WERI-Rb-1 (cell line): Measurements from ENCODE around the gene CNKSR2.

Experiments
- DNase-seq: peaks from one replicate; pipeline ENCODE4 v3.0.0-alpha.2; 2020
- H3K27ac ChIP-seq: fragments of 250-450 bp; sonication (Bioruptor Pico); 2 replicates; pipeline ENCODE4 v1.5.1; 2020; ENCODE audit warnings: mild to moderate bottlenecking, moderate library complexity
- H3K27me3 ChIP-seq: fragments of 250-450 bp; sonication (Bioruptor Pico); 2 replicates; pipeline ENCODE4 v1.5.1; 2021; ENCODE audit warnings: mild to moderate bottlenecking, low read depth, moderate library complexity; ENCODE audit not compliant: insufficient read depth, severe bottlenecking
- H3K36me3 ChIP-seq: fragments of 250-450 bp; sonication (Bioruptor Pico); 2 replicates; pipeline ENCODE4 v1.5.1; 2020; ENCODE audit warnings: mild to moderate bottlenecking, moderate library complexity
- H3K4me3 ChIP-seq: 2 replicates; pipeline ENCODE4 v1.5.1; 2011; ENCODE audit warnings: low read depth, mild to moderate bottlenecking, control low read depth, low read length
- H3K9me3 ChIP-seq: fragments of 250-450 bp; sonication (Bioruptor Pico); 2 replicates; pipeline ENCODE4 v1.5.1; 2021; ENCODE audit warnings: mild to moderate bottlenecking, moderate library complexity; ENCODE audit not compliant: severe bottlenecking
- TF ChIP-seq, protein P1 (sequence below): IDR thresholded peaks from 2 replicates; pipeline ENCODE4 v1.5.1; 2011; ENCODE audit warnings: low read depth, mild to moderate bottlenecking, control low read depth, inconsistent platforms, low read length

The CNKSR2 gene

DNA sequence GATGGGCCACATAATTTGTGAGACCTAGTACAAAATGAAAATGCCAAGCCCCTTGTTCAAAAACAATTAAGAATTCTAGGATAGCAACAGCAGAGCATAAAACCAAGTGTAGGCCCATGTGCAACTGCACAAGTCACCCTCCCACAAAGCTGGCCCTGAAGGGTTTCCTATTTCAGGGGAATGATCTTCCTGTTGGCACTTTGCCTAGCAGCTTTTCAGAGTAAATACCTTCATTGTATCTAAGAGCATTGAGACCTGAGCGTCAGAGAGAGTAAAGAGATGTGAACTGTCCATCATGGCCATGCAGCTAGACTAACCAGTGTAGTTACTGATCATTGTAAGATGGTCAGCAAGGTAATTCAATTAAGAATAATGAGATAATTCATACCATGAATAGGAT is 113.6 kb downstream of the CNKSR2 start:
- H3K27me3 ChIP-seq, result no peaks in the 10 kb centered on the region
- TF ChIP-seq, protein P1, sequence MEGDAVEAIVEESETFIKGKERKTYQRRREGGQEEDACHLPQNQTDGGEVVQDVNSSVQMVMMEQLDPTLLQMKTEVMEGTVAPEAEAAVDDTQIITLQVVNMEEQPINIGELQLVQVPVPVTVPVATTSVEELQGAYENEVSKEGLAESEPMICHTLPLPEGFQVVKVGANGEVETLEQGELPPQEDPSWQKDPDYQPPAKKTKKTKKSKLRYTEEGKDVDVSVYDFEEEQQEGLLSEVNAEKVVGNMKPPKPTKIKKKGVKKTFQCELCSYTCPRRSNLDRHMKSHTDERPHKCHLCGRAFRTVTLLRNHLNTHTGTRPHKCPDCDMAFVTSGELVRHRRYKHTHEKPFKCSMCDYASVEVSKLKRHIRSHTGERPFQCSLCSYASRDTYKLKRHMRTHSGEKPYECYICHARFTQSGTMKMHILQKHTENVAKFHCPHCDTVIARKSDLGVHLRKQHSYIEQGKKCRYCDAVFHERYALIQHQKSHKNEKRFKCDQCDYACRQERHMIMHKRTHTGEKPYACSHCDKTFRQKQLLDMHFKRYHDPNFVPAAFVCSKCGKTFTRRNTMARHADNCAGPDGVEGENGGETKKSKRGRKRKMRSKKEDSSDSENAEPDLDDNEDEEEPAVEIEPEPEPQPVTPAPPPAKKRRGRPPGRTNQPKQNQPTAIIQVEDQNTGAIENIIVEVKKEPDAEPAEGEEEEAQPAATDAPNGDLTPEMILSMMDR, result no peak
- H3K9me3 ChIP-seq, result no peaks in the 10 kb centered on the region
- no peaks in the 10 kb centered on the region for H3K36me3 ChIP-seq
- DNase-seq, result no peak
- no peak overlapping the region for H3K4me3 ChIP-seq
- no peak overlapping the region for H3K27ac ChIP-seq

DNA sequence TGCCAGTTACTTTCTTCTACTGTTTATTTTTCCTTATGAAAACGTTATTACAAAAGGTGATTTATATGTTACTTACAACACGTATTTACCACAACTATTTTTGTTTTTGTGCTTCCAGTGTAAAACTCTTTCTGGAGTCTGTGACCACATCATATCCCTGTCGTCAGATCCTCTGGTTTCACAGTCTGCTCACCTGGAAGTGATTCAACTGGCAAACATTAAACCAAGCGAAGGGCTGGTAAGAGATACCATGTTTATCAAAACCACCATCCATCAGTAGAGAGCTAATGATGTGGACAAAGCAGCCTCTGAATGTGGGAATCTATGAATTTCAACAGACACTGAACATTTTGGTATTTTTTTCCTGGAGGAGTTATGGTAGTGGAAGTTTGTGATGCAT is 116.1 kb downstream of the CNKSR2 start:
- Histone ChIP-seq H3K9me3 (no peaks in the 10 kb centered on the region), H3K27ac (no peak overlapping the region)
- TF ChIP-seq, protein P1, result no peak

DNA sequence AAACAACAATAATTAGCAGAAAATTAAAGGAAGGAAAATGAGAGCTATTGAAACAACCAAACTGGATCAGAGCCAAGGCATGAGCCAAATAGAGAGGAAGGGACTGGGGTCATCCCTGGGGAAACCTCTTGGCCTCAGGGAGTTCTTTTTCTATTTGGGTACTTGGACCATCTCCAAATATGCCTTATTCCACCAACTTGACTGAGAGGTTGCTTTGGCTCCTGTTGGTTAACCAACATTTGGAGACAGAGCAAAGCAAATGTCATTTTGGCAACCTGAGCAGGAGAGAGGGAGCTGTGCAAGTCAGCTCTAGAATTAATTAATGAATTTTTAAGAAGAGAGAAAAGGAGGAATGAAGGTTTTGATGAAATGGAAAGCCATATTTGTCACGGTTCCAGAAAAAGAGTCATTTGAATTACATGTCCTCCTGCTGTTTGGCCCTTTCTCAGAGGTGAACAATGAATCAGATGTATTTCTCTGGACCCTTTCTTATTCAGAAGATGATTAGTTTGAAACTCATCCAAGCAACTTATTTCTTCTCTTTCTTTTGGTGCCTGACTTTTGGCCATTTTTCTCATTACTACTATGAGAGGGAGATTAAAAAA is 119.1 kb downstream of the CNKSR2 start:
- no peaks in the 10 kb centered on the region for H3K27me3 ChIP-seq
- TF ChIP-seq, protein P1, result no peak
- H3K36me3 ChIP-seq, result no peaks in the 10 kb centered on the region
- no peak for DNase-seq
- no peaks in the 10 kb centered on the region for H3K9me3 ChIP-seq
- no peak overlapping the region for H3K27ac ChIP-seq
- no peak overlapping the region for H3K4me3 ChIP-seq

More for the DNA sequence above, 116.1 kb downstream of the CNKSR2 start:
- Histone ChIP-seq H3K36me3 (no peaks in the 10 kb centered on the region), H3K4me3 (no peak overlapping the region), H3K27me3 (no peaks in the 10 kb centered on the region)
- no peak for DNase-seq

DNA sequence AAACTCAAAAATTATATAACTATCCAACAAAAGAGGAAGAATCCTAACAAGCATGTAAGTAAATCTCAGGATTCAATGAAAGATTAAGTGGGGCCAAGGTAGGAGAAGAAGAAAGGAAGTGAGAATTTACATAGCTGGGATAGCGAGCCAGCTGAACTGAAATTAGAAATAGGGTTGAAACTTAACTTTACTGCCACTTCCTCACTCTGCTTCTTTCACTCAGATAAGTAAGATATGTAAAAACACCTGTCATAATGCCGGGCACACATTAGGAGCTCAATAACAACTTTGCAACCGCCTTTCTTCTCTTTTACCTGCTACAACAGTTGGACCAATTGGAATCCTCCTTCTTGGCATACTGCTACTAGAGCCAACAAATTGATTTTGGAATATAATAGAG is 129.4 kb downstream of the CNKSR2 start:
- no peaks in the 10 kb centered on the region for H3K9me3 ChIP-seq
- TF ChIP-seq, protein P1, result no peak
- no peaks in the 10 kb centered on the region for H3K36me3 ChIP-seq
- no peak overlapping the region for H3K27ac ChIP-seq
- DNase-seq, result no peak
- H3K27me3 ChIP-seq, result no peaks in the 10 kb centered on the region
- H3K4me3 ChIP-seq, result no peak overlapping the region

DNA sequence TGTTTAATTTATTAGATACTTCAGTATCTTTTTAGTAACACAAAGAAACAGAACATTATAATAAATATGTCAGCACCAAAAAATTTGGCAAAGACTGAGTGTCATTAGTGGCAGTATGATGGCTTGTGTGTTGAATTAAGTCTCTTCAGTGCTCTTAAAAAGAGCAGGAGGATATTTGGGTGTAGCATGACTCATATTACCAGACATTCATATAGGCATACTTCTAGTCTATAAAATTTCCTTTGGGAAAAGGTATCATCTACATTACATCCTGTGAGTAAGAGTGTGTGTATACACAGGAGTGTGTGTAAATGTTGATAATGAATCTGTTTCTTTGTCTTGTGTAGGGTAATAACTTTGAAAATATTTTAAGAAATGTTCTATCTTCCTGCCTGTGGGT is 135.7 kb downstream of the CNKSR2 start:
- Histone ChIP-seq H3K9me3 (no peaks in the 10 kb centered on the region), H3K27ac (no peak overlapping the region), H3K36me3 (no peaks in the 10 kb centered on the region), H3K27me3 (no peaks in the 10 kb centered on the region), H3K4me3 (no peak overlapping the region)
- no peak for DNase-seq
- TF ChIP-seq, protein P1, result no peak

DNA sequence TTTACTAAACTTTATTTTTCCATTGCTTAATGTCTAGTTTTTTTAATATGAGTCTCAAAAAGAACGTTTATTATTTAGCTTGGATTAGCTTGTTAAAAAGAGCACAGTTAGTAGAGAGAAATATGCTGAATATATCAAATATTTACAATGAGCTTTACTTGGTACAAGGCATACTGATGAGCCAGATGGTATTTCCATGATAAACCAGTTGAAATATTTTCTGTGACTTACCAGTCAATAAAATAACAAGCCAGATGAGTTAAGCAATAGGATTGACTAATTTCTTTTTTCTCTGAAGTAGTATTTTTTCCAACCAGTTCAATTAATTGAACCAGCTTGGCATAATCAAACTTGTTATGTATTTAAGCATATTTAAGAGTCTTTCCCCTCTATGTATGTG is 149.8 kb downstream of the CNKSR2 start:
- no peak overlapping the region for H3K4me3 ChIP-seq
- H3K27ac ChIP-seq, result no peak overlapping the region
- H3K27me3 ChIP-seq, result no peaks in the 10 kb centered on the region
- DNase-seq, result no peak
- no peaks in the 10 kb centered on the region for H3K9me3 ChIP-seq
- no peaks in the 10 kb centered on the region for H3K36me3 ChIP-seq
- TF ChIP-seq, protein P1, result no peak
